ENCODE measurements around the gene GAS7.

GAS7 gene

DNA sequence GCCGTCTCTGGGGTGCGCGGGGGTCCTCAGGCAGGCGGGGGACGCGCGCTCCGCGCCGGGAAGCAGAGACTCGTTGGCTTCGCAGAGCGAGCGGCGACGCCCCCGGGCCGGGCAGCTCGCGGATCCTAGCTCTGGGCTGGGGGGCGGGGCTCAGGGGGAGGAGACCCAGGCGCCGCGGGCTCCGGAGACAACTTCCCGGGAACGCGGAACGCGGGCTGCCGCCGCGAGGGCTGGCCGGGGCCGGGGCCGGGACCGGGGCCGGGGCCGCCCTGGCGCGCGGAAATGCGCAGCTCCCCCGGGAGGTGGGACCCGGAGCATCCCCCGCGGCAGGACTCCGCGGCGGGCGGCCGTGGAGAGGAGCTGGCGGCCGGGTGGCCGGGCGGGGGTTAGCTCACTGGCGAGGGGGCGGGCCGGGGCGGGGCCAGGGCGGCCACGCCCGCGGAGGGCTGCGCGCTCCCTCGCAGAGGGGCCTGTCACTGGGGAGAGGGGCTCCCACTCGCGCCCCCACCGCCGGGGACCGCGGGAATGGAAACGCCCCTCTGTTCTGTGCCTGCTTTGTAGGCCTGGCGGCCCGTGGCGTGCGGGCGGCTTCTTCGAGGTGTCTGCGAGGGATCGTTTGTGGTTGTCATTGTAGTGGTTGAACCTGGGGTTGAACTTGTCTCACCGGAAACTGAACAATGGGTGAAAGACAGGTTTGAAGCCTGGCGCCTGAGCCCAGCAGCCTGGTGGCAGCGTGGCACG, at the start of gene GAS7:
Gene GAS7, minus strand, starts transcription at position 98 of the 741 bp plus-strand sequence.
- no peak for DNase-seq

DNA sequence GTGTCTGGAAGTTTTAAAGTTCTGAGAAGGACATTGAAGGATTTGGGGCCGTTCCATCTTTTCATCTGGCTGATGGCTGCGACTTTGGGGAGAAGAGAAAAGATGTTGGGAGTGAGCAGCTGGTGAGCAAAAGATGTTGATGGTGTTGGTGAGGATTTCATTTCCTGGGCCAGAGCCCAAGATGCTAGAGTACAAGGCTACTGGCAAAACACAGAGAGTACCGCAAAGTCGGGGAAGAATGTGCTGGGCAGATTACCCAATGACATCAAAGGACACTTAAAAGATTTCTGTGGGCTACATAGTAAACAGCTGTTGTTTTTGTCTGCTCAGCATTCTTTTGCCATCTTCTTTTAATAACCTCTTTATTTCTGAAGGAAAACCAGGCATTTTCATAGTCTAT, 49.4 kb upstream of the GAS7 start:
- DNase-seq: no peak

DNA sequence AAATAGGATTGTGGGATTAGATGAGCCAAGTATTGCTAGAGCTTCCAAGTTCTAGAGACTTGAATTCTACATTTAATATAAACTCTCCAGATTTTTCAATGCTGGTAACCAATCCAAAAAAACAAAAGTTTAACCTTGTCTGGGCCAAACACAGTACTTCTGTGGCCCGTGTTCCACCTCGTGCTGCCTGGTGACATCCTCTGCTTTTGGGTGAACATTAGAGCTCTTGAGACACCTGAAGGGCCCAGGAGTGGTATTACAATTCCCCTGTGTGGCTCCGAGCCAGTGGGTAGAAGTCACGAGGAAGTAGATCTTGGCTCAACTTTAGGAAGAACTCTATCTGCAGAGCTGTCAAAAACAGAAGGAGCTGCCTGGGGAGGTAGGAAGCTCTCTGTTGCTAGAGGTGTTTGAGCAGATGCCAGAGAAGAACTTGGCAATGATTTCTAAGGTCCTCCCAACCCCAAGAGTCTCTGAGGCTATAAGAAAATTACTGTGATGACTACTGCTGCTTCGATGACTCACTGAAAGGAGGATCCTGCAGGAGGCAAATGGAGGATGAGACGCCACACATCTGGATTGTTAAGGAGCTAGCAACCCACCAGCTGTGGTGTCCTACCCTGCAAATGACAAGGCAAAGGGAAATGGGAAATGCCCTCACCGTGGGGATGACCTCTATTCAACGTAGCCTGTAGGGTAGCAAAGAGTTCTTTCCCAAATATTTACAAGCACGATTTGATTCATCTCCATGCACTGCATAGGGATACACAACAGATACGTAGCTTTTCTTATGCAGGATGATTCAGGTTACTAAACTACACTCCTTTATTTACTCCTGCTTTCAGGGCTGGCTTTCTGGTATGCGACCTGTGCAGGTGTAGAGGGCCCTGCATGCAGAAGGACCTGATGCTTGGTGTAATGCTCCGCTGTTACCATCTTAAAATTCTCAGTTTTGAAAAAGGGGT, 45.8 kb upstream of the GAS7 start:
- DNase-seq: peak; percentile 24

DNA sequence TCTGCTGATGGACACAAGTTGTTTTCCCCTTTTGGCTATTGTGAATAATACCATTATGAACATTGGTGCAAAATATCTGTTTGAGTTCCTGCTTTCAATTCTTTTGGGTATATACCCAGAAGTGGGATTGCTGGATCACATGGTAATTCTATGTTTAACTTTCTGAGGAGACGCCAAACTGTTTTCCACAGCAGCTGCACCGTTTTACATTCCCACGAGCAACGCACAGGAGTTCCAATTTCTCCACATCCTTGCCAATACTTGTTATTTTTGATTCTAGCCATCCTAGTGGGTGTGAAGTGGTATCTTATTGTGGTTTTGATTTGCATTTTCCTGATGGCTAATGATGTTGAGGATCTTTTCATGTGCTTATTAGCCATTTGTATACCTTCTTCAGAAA, 43.4 kb upstream of the GAS7 start:
- no peak for DNase-seq

DNA sequence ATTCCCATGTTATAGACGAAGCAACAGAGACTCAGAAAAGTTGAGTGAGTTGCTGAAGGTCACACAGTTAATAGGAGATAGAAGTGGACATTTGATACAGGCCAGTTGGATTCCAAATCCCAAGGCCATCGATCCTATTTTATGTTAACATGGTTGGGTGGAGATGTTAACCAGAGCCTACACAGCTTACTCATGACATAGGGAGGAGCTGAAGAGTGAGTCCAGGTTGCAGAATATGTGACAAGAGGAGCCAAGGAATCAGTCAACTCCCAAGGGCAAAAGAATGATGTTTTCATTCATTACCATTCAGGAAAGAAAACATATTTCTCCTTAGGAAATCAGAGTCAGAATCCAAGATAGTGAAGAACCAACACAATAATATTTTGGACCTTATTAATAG, 40.3 kb upstream of the GAS7 start:
- DNase-seq: no peak

DNA sequence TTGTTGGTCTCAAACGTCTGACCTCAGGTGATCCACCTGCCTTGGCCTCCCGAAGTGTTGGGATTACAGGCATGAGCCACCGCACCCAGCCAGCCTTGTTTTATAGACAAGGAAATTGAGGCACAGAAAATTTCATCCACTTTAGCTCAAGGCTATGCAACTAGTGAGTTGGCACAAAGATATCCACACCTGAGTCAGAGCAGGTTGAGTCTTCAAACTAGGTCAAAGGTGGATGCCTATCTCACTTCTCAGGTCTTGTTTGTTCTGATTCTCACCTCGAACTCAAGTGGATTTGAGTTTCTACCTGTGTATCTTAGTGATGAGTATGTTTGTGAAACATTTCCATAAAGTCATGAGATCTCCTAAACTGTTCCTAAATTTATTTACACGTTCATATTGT, 35.6 kb upstream of the GAS7 start:
- no peak for DNase-seq

DNA sequence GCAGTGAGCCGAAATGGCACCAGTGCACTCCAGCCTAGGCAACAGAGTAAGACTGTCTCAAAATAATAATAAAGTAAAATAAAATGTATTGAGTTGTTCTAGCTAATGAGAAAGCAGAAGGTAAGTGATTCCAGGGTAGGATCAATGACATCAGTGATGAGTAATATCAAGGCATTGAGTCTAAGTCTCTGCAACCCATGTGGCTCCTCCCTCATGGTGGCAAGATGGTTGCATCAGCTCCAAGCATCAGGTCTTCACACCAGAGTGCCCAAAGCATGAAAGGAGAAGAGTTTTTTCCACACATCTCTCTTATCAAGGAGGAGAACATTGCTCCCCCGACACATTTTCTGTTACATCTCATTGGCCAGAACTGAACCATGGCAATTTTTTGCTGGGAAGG, 34.8 kb upstream of the GAS7 start:
- no peak for DNase-seq

DNA sequence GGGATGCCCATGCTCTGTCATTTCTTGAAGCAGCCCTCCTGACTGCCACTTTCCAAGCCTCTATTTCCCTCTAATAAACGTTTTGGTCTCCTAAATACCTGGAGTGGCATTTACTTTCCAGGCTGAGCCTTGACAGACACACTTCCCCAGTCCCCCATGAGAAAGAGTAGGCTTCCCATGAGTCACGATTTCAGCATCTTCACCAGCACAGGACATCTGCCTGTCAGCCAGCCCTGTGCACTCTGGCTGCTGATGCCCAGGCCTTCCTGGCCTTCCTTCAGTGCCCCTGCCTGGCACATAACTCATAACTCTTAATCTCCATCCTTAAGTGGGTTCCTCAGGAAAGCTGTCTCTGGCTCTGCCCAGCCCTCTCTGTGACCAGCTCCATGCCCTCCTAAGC, 30.8 kb upstream of the GAS7 start:
- no peak for DNase-seq

DNA sequence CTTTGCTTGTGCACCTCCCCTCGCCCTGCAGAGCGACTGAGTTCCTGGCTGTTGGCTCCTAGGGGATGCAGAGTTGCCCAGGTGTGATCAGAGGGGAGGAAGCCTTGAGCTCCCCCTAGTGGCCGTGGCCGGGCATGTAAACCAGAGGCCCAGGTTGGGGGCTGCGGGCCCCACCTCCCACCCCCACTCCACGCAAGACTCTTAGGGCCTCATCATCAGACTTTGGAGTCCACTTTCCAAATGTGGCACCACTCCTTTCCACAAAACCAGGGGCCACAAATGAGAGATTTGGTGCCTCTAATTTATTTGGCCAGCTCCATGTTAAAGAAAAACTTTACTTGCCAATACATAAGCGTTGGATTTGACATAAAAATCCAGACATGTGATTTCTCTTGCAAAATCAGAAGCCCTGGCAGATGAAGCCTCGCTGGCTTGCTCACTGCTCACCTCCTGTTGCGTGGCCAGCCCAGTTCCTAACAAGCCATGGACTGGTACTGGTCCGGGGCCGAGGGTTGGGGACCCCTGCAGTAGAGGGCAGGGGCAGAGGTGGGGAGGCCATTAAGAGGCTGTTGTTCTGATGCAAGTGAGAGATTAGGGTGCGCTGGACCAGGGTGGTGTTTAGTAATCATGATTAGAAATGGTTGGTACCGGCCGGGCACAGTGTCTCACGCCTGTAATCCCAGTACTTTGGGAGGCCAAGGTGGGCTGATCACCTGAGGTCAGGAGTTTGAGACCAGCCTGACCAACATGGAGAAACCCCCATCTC, 28.7 kb upstream of the GAS7 start:
- no peak for DNase-seq

DNA sequence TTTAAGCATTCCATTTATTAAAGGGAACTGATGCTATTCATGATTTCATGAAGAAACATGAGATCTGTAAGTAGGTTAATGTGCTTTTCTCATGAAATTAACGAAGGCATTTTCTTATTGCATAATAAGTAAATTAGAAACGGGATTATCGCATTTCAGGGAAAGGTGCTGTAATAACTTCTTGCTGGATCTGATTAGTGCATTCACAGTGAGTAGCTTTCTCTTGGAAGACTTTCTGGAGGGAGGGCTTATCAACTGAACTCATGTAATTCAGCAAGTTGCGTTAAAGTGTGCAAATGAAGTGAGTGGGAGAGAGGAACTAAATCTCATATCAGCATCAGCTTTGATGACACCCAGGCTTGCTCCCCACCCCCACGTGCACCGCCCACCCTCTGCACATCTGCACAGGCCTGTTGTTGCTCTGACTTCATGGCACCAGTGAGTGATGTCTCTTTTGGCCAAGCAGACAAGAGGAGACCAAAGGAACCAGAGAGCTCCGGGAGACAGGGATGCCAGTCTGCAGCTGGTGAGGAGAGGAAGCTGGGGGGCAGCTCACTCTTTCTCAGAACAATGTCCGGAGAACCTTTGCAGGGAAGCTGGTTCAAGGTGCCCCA, 26.3 kb upstream of the GAS7 start:
- no peak for DNase-seq

DNA sequence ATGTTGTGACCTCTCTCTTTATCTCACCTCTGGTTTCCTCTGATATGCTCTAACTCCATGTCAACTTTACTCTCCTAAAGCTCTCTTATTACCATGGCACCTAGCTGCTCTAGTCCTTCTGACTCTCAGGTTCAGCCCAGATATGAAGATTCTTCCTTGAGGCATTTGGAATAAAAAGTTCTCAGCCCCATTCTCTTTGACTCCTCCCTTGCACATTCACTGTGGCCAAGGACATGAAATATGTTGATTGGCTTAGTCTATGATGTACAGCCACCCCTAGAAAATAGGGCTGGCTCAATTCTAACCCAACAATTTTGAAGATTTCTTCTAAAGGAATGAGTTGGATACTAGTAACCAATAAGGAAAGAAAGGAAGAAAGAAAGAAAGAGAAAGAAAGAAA, 20.8 kb upstream of the GAS7 start:
- no peak for DNase-seq

DNA sequence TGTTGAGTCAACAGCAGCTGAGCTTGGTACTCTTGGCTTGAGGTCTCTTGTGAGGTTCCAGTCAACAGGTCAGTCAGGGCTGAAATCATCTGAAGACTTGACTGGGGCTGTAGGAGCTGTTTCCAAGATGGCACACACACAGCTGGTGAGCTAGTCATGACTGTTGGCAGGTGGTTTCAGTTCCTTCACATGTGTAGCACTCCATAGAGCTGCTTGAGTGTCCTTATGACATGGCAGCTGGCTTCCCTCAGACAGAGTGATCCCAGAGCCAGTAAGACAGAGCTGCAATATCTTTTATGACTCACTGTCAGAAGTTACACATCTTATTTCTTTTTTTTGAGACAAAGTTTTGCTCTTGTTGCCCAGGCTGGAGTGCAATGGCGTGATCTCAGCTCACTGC, 19.5 kb upstream of the GAS7 start:
- DNase-seq: no peak

DNA sequence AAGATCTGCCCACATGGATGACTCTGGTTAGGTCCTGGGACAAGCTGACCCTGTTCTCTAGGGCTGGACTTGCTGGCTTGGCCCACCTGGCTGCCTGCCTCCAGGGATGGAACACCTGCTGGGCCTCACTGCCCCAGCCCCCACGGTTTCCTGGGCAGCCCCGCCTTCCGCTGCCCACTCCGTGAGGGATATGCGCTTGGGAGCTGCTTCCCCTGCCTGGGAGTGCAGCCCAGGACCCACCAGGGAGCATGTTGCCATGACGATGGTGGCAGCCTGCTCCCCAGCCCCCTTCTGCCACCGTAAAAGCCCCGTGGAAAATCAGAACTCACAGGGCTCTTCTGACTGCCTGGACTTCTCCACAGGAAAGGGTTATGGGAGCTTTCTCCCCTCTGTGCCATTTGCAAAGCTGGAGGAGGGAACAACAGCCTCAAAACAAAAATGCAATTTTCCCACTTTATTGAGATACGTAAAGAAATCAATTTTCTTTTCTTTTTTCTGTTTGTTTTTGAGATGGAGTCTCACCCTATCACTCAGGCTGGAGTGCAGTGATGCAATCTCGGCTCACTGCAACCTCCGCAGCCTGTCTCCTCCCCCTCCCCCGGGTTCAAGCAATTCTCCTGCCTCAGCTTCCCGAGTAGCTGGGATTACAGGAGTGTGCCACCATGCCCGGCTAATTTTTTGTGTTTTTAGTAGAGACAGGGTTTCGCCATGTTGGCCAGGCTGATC, 18.0 kb upstream of the GAS7 start:
- no peak for DNase-seq

DNA sequence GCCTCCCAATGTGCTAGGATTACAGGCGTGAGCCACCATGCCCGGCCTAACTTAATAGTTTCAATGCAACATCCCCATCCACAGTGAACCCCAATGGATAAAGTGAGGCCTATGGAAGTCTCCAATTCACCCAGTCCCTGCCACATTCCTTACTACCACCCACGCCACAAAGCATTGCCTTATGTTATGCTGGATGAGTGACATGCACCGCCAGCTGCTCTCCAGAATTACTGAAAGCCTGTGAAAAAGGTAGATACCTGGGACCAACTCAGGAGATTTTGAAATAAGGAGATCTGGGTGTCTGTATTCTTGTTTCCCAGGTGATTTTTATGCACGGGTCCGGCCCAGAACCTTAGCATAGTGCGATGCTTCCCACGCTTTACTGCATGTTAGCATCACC, 16.9 kb upstream of the GAS7 start:
- no peak for DNase-seq

DNA sequence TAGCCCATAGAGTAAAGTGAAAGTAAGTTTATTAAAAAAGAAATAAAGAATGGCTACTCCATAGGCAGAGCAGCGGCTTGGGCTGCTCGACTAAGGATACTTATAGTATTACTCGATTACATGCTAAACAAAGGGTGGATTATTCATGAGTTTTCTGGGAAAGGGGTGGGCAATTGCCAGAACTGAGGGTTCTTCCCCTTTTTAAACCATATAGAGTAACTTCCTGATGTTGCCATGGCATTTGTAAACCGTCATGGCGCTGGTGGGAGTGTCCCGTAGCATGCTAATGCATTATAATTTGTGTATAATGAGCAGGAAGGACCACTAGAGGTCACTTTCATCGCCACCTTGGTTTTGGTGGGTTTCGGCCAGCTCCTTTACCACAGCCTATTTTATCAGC, 13.3 kb upstream of the GAS7 start:
- DNase-seq: no peak

DNA sequence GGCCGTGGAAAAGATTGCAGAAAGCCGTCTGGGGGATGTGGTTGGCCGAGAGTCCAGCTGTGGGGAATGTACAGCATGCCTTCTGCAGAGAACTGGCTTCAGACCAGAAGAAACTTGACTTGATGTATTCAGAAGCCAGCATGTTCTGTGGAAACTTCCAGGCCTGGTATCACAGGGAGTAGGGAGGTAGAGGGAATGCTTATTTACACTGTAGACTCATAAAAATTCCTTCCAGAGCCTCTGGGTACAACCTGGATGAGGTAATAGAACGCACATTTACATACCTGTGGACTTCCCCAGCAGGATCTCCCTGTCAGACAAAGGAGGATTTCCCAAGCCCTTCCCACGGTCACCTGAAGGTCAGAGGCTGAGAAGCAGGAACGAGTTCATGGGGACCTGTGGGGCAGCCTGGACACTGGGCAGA, 11.8 kb upstream of the GAS7 start:
- no peak for DNase-seq

DNA sequence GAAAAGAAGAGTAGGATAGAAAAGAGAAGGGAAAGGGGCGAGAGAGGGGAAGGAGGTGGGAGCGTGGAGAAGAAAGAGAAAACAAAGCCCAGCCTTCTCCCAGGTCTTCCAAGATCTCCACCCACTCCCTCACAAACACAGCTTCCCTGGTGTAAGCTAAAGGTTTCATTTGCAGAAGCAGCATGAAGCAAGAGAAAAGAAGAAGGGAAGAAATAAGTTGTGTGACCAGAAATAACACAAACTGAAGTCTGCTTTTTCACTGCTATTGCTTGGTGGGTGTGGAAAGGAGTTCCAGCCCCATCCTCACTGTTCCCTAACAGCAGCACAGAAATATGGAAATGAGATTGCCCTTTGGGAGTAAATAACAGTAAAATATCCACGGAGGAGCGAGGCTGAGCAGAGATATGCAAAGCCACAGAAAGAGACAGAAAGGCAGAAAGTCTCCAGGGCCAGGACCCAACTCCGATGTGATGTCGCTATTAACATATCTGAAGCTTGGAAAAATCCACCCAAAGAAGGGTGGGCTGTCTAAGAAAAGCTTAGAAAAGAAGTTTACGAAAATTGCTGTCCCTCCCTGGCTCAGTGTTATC, 10.3 kb upstream of the GAS7 start:
- no peak for DNase-seq

DNA sequence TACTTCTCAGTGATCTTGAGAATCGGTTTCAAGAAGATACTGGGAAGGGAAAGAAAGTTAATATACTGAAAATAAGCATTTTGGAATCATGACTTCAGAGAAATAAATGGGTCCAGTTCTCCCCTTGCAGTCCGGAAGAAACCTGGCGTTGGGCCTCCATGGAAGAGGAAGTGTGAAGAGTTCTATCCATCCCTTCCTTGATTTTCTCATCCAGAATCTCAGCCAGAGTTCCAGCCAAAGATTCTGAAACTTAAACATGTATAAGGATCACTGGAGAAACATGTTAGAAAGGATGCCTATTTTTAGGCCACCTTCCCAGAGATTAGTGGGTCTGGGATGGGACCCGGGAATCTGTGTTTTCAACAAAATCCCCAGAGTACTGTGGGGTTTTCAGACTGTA, 8.7 kb upstream of the GAS7 start:
- no peak for DNase-seq

DNA sequence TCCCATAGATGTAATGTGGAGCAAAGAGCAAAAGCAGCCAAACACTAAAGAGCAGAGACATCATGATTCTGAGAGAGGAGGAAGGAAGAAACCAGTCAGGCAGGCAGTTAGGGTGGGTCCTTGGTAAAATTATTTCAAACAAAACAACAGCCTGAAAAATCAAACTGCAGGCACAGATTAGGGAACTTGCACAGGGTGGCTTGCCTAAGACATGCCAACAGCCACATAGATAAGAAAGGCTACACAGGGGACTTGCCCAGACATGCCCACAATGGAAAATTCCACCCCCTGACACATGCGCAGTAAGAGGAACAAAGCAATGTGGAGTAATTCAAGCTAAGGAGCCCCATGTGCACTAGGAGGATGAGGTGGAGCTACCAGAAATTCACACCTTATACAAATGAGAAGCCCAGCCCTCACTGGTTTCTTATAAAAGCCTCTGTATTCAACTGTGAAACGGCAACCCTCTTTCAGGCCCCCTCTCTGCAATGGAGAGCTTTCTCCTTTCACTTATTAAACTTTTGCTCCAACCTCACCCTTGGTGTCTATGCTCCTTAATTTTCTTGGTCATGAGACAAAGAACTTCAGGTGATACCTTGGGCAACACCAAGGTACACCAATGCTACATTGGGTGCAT, 7.3 kb upstream of the GAS7 start:
- DNase-seq: no peak

DNA sequence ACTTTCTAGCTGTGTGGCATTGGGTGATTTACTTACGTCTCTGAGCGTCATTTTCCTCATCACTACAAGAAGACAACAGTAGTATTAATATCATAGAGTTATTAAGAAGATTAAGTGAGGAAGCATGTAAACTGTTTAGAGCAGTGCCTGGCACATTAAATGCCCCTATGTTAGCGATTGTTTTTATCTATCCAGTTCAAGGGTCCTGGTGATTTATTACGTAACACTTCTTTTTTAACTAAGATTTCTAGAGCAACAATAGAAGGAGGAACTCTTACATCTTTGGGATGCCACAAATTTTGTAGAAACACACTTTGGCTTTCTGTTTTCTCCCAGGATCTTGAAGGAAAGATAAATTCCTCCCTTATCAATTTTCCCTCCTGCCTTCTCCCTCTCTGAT, 3.3 kb upstream of the GAS7 start:
- DNase-seq: no peak

DNA sequence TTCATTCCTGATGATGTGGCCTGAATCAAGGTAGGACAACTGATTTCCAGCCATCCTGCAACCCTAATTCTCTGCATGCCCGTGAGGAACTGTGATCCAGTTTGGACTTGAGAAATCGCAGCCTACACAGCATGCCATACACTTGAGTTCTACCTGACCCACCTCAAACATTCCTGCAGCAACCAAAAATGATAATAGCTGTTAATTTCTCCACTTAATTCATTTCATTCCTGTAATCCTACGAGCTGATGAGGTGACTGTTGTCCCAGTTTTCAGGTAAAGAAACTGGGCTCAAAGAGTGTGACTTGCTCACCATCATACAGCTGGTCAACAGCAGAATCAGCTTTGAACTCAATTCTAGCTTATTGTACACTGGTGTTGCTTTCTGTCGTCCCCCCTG, 2.2 kb upstream of the GAS7 start:
- DNase-seq: no peak

Data from NCI-H524 treated with DMSO at 0.1 percent for 48 hours (cell line).